Stomach (tissue), 4 donors: Measurements from ENCODE around the gene RNF220.

ENCODE experiments used
- CTCF ChIP-seq, 7 experiments: fragments of 450-650 bp in 4 of 7; fragments of 200-600 bp in 3 of 7; sonication (generic) in 3 of 7; IDR thresholded peaks; one replicate each; pipeline ENCODE4 v1.5.1; 2016 to 2019; ENCODE audit warnings: antibody characterized with exemption in 7 of 7, control low read depth in 2 of 7, mild to moderate bottlenecking in 1 of 7
- POLR2A ChIP-seq, 4 donors: fragments of 450-650 bp; IDR thresholded peaks; one replicate each; pipeline ENCODE4 v1.6.1; 2016; ENCODE audit warnings: antibody characterized with exemption in 4 of 4, control low read depth in 2 of 4, mild to moderate bottlenecking in 1 of 4, moderate library complexity in 1 of 4
- POLR2AphosphoS5 ChIP-seq, 3 donors: sonication (generic); formaldehyde crosslinking; IDR thresholded peaks; one replicate each; pipeline ENCODE4 v1.6.1; 2016; ENCODE audit warnings: antibody characterized with exemption in 3 of 3

- TF ChIP-seq POLR2A (IDR thresholded peaks at IDR 0.05) (no peak), CTCF (IDR thresholded peaks at IDR 0.05) (no peak), POLR2AphosphoS5 (IDR thresholded peaks at IDR 0.05) (peak in 1 of 3 donors; percentile 31)
Measured at GRCh38 chr1:44628962-44629756, 224.1 kb downstream of the RNF220 start.
